Lower lobe of right lung (tissue), 2 donors: ENCODE results near the gene ELF2. TPM values are rescaled to one million over a fixed set of nuclear protein-coding genes. Genes with fewer than 3 reads are reported as not detected.
"Not testable (repeated sequence)": the region's sequence is repeated elsewhere in the genome, so short reads cannot be mapped to it uniquely, and the experiment has no call there.

ENCODE experiments used
- ATAC-seq, 2 donors: fragments of 200-7000 bp; cut with Tn5 transposase; one replicate each; pipeline ENCODE4 v1.9.1; 2020 to 2022; ENCODE audit warnings: mild to moderate bottlenecking in 2 of 2, moderate library complexity in 2 of 2
- DNase-seq: peaks from one replicate; pipeline ENCODE4 v3.0.0-alpha.2; 2020
- H3K27ac ChIP-seq: fragments of 200-600 bp; one replicate; pipeline ENCODE4 v1.8.0; 2022
- H3K27me3 ChIP-seq: fragments of 200-600 bp; one replicate; pipeline ENCODE4 v1.8.0; 2022; ENCODE audit warnings: low read depth
- H3K36me3 ChIP-seq: fragments of 200-600 bp; one replicate; pipeline ENCODE4 v1.8.0; 2022; ENCODE audit warnings: mild to moderate bottlenecking
- H3K4me1 ChIP-seq: fragments of 200-600 bp; one replicate; pipeline ENCODE4 v1.8.0; 2022
- H3K4me3 ChIP-seq: fragments of 200-600 bp; one replicate; pipeline ENCODE4 v1.8.0; 2022; ENCODE audit warnings: mild to moderate bottlenecking
- H3K9me3 ChIP-seq: fragments of 200-600 bp; one replicate; pipeline ENCODE4 v1.8.0; 2022
- intact Hi-C: fragments of 100-400 bp; cut with DNase I; formaldehyde crosslinking; loops from one replicate; pipeline ENCODE4 v1.11.0; 2022
- total RNA-seq: library from RNA; stranded (reverse); fragmentation: NEBNext Ultra II Directional; extraction: Animal tissue kit (Norgen Biotek cat#: 25700); gene quantifications from one replicate; pipeline ENCODE4 v1.2.1, GENCODE V29; 2021
- TF ChIP-seq, protein P1 (sequence below): fragments of 200-600 bp; IDR thresholded peaks from one replicate; pipeline ENCODE4 v1.8.0; 2022; ENCODE audit warnings: antibody characterized with exemption, mild to moderate bottlenecking
- donor health status: DM: no; HTN: yes; CAD: no; lungs with severe emphysema.

Gene ELF2
- total RNA-seq, 1 donor from 2014 or later = 54.0 TPM

DNA sequence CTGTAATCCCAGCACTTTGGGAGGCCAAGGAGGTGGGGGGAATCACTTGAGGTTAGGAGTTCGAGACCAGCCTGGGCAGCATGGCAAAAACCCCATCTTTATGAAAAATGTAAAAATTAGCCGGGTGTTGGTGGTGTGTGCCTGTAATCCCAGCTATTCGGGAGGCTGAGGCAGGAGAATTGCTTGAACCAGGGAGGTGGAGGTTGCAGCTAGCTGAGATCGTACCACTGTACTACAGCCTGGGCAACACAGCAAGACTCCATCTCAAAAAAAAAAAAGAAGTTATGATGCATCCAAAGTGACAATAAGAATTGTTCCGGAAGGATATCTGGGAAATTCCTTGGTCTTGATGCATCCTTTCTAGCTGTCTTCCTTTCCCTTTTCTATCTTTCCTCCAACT, 154.2 kb downstream of the ELF2 start:
- H3K36me3 ChIP-seq = no peaks in the 10 kb centered on the region
- TF ChIP-seq, protein P1, sequence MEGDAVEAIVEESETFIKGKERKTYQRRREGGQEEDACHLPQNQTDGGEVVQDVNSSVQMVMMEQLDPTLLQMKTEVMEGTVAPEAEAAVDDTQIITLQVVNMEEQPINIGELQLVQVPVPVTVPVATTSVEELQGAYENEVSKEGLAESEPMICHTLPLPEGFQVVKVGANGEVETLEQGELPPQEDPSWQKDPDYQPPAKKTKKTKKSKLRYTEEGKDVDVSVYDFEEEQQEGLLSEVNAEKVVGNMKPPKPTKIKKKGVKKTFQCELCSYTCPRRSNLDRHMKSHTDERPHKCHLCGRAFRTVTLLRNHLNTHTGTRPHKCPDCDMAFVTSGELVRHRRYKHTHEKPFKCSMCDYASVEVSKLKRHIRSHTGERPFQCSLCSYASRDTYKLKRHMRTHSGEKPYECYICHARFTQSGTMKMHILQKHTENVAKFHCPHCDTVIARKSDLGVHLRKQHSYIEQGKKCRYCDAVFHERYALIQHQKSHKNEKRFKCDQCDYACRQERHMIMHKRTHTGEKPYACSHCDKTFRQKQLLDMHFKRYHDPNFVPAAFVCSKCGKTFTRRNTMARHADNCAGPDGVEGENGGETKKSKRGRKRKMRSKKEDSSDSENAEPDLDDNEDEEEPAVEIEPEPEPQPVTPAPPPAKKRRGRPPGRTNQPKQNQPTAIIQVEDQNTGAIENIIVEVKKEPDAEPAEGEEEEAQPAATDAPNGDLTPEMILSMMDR = no peak
- intact Hi-C loops = no loop called here
- no peaks in the 10 kb centered on the region for H3K27me3 ChIP-seq
- DNase-seq (no peak), ATAC-seq (no peak)
- no peak overlapping the region for H3K4me3 ChIP-seq
- no peaks in the 10 kb centered on the region for H3K9me3 ChIP-seq
- H3K27ac ChIP-seq = no peak overlapping the region
- peaks cover 5% of the 10 kb centered on the region for H3K4me1 ChIP-seq

DNA sequence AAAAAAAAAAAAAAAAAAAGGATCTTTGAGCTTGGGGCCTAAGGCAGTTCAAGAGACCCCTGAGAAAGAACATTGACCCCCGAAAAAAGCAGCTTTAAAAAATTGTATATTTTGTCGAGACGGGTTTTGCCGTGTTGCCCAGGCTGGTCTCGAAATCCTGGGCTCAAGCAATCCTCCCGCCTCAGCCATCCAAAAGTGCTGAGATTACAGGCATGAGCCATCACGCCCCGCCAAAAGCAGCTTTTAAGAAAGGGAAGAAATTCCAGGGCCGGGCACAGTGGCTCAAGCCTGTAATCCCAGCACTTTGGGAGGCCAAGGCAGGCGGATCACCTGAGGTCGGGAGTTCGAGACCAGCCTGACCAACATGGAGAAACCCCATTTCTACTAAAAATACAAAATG, 155.9 kb downstream of the ELF2 start:
- H3K36me3 ChIP-seq, H3K9me3 ChIP-seq, H3K27me3 ChIP-seq, H3K4me3 ChIP-seq, H3K27ac ChIP-seq, intact Hi-C loops, ATAC-seq, DNase-seq: not testable (repeated sequence)
- peaks cover 15% of the 10 kb centered on the region for H3K4me1 ChIP-seq

DNA sequence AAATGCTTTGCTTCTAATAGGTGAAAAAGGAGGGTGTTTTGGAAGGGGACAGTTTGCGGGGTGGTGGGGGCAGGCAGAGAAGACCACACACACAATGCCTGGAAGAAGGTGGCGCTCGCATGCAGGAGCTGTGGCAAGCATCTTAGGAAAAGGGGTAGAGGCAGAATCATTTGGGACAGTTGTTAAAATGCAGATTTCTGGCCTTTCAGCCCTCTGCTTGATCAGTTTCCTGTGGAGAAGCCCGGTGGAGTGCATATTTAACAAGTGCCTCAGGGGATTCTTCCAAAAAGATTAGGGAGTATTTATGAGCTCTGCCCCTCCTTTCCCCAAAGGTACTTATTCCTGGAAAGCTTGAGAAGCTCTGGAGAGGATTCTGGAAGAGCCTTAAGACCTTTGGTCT, 156.6 kb downstream of the ELF2 start:
- ATAC-seq (no peak), DNase-seq (no peak)
- Histone ChIP-seq H3K27me3 (no peaks in the 10 kb centered on the region), H3K9me3 (no peaks in the 10 kb centered on the region), H3K4me3 (no peak overlapping the region), H3K27ac (no peak overlapping the region), H3K36me3 (no peaks in the 10 kb centered on the region), H3K4me1 (peaks cover 15% of the 10 kb centered on the region)
- intact Hi-C loops = no loop called here
- TF ChIP-seq, protein P1 = no peak

DNA sequence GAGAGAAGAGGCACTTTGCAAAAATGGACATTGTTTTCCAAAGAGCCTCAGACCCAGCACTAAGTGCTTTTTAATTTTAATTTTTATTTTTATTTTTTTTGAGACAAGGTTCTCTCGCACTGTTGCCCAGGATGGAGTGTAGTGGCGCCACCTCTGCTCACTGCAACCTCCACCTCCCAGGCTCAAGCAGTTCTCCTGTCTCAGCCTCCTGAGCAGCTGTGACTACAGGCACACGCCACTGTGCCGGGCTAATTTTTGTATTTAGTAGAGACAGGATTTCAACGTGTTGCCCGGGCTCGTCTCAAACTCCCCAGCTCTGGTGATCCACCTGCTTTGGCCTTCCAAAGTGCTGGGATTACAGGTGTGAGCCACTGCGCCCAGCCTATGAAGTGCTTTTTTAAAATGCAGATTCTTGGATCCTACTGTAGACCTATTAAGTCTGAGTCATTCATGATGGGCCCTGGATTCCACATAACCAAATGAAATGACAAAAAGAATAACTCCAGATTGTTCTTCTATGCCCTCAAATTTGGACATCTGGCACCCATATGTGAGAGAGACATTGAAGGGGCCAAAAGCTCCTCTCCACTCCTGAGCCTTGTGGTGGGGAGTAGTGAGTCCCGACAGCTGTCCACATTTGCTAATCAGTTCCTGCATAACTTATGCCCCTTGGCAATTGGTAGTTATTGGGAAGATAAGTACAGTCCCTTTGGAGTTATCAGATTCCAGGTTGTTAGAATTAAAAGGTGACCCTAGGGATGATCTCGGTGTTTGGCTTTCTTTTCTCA, 157.9 kb downstream of the ELF2 start:
- TF ChIP-seq, protein P1 = no peak
- DNase-seq (no peak), ATAC-seq (no peak)
- Histone ChIP-seq H3K4me3 (no peak overlapping the region), H3K27me3 (no peaks in the 10 kb centered on the region), H3K9me3 (no peaks in the 10 kb centered on the region), H3K4me1 (peaks cover 25% of the 10 kb centered on the region), H3K27ac (no peak overlapping the region), H3K36me3 (no peaks in the 10 kb centered on the region)
- intact Hi-C loops = no loop called here

DNA sequence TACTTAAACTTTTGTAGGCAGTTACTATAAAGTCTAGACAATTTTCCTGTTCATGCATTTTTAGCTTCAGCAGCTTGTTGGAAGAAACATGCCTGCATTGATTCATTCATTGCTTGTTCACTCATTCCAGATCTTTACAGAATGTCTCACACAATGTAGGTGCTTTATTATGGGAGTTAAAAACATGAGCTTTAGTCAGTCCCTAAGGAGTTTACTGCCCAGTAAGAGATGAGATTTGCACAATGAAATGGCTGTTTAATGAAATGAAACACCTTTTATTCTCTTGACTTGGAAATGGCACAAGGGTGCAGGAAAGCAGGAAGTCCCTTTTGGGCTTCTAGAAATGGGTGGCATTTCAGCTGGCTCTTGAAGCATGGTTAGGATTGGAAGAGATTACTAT, 158.5 kb downstream of the ELF2 start:
- intact Hi-C loops = no loop called here

DNA sequence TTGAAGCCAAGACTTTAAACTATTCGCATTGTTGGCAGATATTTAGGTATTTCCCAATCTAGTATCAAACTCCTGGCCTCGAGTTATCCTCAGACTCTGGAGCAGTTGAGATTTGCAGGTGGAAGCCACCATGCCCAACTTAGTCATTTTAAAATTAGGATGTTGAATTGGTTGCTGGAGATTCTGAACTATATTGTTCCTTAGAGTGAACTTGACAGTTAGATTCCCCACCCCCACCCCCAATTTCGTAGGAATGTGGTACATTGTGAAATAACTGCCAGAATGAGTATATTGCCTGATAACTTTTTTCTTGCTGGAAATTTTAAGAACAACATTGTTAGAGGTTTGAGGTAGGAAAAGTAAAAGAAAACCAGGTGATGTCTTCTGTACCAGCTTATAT, 159.2 kb downstream of the ELF2 start:
- H3K4me3 ChIP-seq = no peak overlapping the region
- no peak for ATAC-seq
- DNase-seq = no peak
- intact Hi-C loops = no loop called here
- H3K9me3 ChIP-seq = no peaks in the 10 kb centered on the region
- no peaks in the 10 kb centered on the region for H3K36me3 ChIP-seq
- TF ChIP-seq, protein P1 = no peak
- no peaks in the 10 kb centered on the region for H3K27me3 ChIP-seq
- no peak overlapping the region for H3K27ac ChIP-seq
- peaks cover 30% of the 10 kb centered on the region for H3K4me1 ChIP-seq

More for the DNA sequence above, 158.5 kb downstream of the ELF2 start:
- Histone ChIP-seq H3K9me3 (no peaks in the 10 kb centered on the region), H3K27me3 (no peaks in the 10 kb centered on the region), H3K4me1 (peaks cover 30% of the 10 kb centered on the region), H3K27ac (no peak overlapping the region), H3K4me3 (no peak overlapping the region), H3K36me3 (no peaks in the 10 kb centered on the region)
- ATAC-seq = no peak
- no peak for DNase-seq
- TF ChIP-seq, protein P1 = no peak
